T47D (cell line): ENCODE data around the gene APBA2.
"Not testable (repeated sequence)": the region's sequence is repeated elsewhere in the genome, so short reads cannot be mapped to it uniquely, and the experiment has no call there.

ENCODE experiments used
- DNase-seq, 2 experiments: peaks; one replicate each; pipeline versions ENCODE4 v3.0.0 to v3.0.0-alpha.2; 2011 to 2012; ENCODE audit warnings: low read depth in 1 of 2, low spot score in 1 of 2
- JUND ChIP-seq: IDR thresholded peaks from 2 replicates; pipeline ENCODE4 v1.6.1; 2012; ENCODE audit warnings: low read depth
- in situ Hi-C: cut with HindIII; loops from 2 replicates; pipeline ENCODE4 v1.10.0; 2016; ENCODE audit warnings: low sequenced_read_pairs, low pct_unique_long_range_greater_than_20kb

The APBA2 gene

GRCh38 chr15:28885128-28885629 is 595 bp upstream of the APBA2 start:
- DNase-seq = no peak
- in situ Hi-C loops = no loop called here
- TF ChIP-seq JUND = no peak

DNA sequence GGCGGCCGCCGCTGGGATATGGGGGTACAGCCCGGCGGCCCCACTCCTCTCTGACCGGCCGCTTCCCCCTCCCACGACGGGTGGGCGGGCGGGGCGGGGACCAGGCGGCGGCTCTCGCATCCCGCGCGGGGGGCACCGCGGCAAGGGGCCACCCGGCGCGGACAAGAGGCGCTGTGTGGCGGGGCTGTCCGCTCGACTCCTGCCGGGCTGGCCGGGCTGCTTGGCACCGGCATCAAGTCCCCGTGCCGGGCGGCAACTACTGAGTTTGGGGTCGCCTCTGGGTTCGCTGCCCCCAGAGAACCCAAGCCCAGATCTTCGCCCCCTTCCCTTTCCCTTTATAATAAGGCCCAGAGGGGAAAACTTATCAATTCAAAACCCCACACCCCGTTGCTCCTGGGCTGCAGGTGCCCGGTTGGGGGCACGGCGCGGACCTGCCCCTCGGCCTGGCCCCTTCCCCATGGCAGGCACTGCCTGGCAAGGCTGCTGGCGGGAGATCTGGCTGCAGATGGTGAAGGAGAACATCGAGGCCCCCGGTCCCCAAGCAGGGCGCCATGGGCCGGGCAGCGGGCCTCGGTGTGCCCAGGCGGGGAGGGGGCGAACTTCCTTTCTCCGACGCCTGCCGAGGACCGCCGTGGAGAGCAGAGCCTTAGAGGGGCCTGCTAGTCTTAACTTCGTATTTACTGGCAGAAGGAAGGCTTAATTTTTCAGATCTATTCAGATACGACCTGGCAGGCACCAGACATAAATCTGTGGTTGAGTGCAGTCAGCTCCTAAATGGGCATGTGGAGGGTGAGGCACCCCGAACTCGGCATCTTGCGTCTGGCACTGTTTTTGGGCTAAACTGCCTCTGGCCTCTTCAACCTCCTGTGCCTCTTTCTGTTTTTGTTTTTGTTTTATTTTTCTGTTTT is 911 bp downstream of the APBA2 start:
- DNase-seq = no peak
- no peak for TF ChIP-seq JUND
- in situ Hi-C loops = no loop called here

GRCh38 chr15:28887339-28888174 is 1.8 kb downstream of the APBA2 start:
- no peak for DNase-seq
- no peak for TF ChIP-seq JUND
- in situ Hi-C loops = no loop called here

DNA sequence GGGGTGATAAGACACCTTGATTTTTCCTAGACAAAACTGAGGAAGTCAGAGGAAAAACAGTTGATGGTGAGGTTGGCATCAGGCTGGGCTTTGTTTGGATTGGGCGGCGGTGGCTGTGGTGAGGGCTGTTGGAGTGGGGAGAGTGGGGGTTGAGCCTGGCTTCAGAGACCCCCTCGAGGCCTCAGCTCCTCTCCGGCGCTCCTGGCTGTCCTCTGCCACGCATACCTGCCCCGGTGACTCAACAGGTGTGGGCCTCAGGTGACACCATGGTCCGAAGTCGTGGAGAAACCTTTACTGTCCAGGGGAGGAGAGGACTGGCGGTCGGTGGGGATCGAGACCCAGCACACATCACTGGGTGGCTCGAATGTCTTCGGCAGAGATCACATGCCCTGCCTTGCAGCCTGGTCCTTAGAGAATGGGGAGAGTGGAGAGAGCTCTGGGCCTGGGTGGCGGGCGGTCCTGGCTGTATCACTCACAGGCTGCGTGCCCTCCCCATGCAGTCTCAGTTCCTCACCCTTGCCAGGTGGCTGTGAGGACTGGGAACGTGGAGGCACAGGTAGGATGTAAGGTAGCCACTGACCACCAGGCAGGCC is 2.6 kb downstream of the APBA2 start:
- no peak for TF ChIP-seq JUND

GRCh38 chr15:28888900-28889299 is 3.1 kb downstream of the APBA2 start:
- in situ Hi-C loops = no loop called here
- TF ChIP-seq JUND = no peak
- DNase-seq = no peak

More for the DNA sequence above, 2.6 kb downstream of the APBA2 start:
- in situ Hi-C loops = no loop called here
- DNase-seq = no peak

GRCh38 chr15:28889346-28889745 is 3.6 kb downstream of the APBA2 start:
- in situ Hi-C loops = no loop called here
- DNase-seq = no peak
- no peak for TF ChIP-seq JUND

DNA sequence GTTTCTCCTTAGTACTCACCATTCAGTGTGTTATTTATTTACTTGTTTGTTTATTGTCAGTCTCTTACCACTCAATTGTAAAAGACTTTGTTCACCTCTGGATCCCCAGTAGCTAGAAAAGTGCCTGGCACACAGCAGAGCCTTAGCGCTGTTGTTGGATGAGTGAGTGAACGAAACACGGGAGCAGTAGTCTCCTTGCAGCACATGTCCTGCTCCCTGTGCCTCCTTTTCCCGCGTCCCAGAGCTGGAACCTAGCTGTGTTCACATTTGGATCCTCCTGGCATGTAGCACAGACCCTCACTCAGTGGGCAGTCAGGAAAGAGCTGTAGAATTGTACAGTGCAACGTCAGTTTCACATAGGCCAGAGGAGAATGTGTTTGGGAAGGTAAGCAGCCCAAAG is 4.1 kb downstream of the APBA2 start:
- DNase-seq, in situ Hi-C loops: not testable (repeated sequence)

GRCh38 chr15:28890291-28890690 is 4.5 kb downstream of the APBA2 start:
- in situ Hi-C loops, DNase-seq: not testable (repeated sequence)

DNA sequence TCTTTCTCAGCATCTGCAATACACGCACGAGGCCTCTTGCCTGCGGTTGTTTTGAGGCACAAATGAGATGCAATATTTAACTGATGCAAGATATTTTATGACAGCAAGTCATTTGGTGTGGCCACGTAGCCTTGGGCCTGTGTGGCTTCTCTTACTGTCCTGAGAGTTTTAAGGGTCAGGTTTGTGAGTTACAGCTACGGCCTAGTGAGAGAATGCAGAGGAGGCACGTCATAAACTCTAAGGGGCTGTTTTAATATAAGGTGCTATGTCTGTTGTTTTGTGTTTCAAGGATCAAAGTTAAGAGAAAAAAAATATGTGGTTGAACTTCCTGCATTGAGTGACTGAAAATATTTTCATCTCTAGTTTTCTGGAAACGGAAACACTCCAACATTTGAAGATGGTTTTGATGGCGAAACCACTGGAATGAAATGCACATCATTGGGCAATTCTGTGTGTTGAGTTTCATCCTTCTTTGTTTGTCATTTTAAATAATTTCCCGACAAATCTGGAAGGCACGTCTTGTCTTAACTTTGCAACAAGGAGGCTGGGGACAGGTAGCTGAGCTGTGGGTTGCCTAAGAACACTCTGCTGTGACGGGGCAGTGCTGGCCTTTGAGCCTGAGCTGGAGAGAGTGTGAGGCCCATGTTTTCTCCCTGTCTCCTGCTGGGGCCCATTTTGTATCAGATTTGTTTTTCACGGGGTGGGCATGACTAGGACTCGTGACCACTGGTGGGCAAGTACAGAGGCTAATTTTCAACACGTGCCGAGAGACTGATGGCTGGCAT is 5.1 kb downstream of the APBA2 start:
- TF ChIP-seq JUND = no peak
- no peak for DNase-seq
- in situ Hi-C loops = no loop called here

DNA sequence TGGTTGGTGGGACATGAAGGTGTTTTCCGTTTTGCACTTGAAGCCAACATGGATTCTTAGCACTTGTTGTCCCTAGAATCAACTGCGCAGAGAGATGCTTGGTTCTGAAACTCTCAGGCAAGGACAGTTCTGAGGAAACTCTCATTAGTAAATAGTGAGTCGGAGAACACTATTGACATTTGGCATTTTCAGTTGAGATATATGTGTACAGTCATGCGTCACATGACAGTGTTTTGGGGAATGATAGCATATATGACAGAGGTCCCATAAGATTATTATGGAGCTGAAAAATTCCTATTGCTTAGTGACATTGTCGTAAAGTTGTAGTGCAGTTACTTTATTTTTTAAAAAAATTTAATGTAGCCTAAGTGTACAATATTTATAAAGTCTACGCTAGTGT is 5.8 kb downstream of the APBA2 start:
- DNase-seq = no peak
- in situ Hi-C loops = no loop called here
- TF ChIP-seq JUND = no peak

GRCh38 chr15:28892789-28893610 is 7.2 kb downstream of the APBA2 start:
- no peak for TF ChIP-seq JUND
- in situ Hi-C loops = no loop called here
- no peak for DNase-seq

- DNase-seq = no peak
- in situ Hi-C loops = no loop called here
- TF ChIP-seq JUND = no peak
These were observed 8.9 kb downstream of the APBA2 start for GRCh38 chr15:28894631-28895030.
